ENCODE measurements around the gene MFAP1.

MFAP1 gene

DNA sequence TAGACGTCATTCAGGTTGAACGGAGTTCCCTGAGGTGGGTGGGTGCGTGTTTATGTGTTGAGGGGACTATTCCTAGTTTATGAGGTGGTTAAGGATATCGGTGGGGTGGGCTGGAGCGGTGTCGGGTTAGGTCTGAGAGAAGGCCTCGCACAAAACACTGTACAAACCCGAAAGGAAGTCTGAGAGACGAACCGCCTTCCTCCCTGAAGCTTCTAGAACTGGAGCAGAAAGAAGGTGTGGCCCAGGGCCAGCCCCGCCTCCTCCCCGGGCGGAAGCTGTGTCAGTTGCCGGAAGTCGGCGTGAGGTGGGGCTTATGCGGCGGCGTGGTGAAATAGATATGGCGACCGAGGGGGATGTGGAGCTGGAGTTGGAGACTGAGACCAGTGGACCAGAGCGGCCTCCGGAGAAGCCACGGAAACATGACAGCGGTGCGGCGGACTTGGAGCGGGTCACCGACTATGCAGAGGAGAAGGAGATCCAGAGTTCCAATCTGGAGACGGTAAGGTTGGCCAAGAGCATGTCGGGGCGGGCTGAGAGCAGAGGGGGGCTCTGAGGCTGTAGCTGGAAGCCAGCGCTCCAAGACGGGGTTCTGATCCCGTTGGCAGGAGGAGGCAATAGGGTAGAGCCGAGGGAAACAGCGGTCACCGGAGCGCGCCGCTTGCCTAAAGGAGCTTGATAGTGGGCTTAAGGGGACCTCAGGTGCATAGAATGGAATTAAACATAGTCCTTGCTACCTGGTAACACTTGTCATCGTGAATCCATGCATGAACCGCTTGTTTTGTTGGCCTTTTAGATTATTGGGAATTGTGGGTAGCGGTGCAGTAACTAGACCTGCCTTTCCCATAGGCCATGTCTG, 24.0 kb downstream of the MFAP1 start, which contains the start of gene HYPK:
TSS of gene HYPK (plus strand) at position 314 of the 856 bp plus-strand sequence. CDS start at position 338, 24 bp downstream.
- TF ChIP-seq, protein P1, sequence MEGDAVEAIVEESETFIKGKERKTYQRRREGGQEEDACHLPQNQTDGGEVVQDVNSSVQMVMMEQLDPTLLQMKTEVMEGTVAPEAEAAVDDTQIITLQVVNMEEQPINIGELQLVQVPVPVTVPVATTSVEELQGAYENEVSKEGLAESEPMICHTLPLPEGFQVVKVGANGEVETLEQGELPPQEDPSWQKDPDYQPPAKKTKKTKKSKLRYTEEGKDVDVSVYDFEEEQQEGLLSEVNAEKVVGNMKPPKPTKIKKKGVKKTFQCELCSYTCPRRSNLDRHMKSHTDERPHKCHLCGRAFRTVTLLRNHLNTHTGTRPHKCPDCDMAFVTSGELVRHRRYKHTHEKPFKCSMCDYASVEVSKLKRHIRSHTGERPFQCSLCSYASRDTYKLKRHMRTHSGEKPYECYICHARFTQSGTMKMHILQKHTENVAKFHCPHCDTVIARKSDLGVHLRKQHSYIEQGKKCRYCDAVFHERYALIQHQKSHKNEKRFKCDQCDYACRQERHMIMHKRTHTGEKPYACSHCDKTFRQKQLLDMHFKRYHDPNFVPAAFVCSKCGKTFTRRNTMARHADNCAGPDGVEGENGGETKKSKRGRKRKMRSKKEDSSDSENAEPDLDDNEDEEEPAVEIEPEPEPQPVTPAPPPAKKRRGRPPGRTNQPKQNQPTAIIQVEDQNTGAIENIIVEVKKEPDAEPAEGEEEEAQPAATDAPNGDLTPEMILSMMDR (IDR thresholded peaks at IDR 0.05) = peak; percentile 27
- Histone ChIP-seq H3K4me1 (ENCODE audit: control insufficient read depth in 1 of 2, insufficient read depth in 1 of 2, low read depth in 1 of 2, low read length in 1 of 2) (peaks cover 19 to 20% of the 10 kb centered on the region in 2 experiments), H3K36me3 (peaks cover 52% of the 10 kb centered on the region), H3K9me3 (no peaks in the 10 kb centered on the region), H3K4me3 (ENCODE audit: low read depth in 1 of 2, low read length in 1 of 2) (peak within 1 kb of the TSS; percentile 87 to 91), H3K27me3 (no peaks in the 10 kb centered on the region), H3K27ac (peak within 1 kb of the TSS; percentile 88)

DNA sequence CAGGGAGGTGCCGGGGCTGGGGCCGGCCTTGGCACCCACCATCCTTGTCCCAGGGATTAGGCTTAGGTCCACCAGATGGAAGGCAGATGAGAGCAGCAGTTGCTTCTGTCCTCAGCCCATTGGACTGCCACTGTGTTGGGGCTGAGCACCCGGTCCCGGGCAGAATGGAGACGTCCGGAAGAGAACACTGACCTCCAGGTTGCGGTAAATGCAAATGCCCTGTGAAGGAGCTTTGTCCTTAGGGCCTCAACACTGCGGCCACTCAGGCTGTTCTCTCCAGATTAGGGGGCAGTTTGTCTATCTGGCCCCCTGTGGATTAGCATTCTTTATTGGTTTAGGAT, 24.6 kb downstream of the MFAP1 start, which contains the start of gene SERINC4:
TSS of gene SERINC4 (minus strand) at position 276 of the 341 bp plus-strand sequence. CDS start at position 42, 234 bp downstream.
- Histone ChIP-seq H3K9me3 (no peaks in the 10 kb centered on the region), H3K27me3 (no peaks in the 10 kb centered on the region), H3K4me1 (ENCODE audit: control insufficient read depth in 1 of 2, insufficient read depth in 1 of 2, low read depth in 1 of 2, low read length in 1 of 2) (peaks cover 19 to 24% of the 10 kb centered on the region in 2 experiments), H3K4me3 (ENCODE audit: low read depth in 1 of 2, low read length in 1 of 2) (peak within 1 kb of the TSS; percentile 87 to 91), H3K36me3 (peaks cover 52% of the 10 kb centered on the region), H3K27ac (peak within 1 kb of the TSS; percentile 88)
- TF ChIP-seq, protein P1 (IDR thresholded peaks at IDR 0.05) = no peak

DNA sequence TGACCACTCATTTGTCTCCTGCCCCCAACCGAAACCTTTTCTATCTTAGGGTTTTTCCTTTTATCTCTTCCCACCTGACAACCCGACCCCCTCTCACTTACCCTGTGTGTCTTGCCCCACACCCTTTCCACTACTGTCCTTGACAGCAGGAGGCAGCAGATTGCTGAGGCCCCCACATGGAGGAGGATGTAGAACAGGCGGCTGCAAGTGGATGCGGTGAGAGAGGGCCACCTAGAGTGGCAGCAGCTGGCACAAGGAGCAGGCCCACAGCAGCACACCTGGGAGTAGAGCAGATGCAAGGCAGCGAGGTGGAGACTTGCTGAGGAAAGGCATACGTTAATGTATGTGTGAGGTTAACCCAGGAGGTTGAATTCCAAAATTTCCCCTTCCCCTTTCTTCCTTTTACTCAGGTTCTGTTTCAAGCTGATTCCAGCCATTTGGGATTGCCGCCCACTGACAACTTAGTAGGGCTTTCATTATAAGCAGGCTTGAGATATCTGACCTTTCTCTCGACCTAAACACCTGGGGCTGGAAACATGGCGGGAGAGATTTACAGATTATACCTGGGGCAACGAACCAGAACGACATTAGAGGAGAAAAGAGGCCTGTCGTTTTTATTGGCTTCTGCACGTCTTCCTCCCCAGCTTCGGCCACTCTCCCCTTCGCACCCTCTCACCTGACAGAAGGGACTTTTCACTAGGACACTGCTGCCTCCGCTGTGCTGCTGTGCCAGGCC, 25.1 kb downstream of the MFAP1 start:
- peaks cover 19 to 24% of the 10 kb centered on the region in 2 experiments for H3K4me1 ChIP-seq (ENCODE audit: control insufficient read depth in 1 of 2, insufficient read depth in 1 of 2, low read depth in 1 of 2, low read length in 1 of 2)
- peaks cover 52% of the 10 kb centered on the region for H3K36me3 ChIP-seq
- H3K27ac ChIP-seq = peak overlapping the region; percentile 88
- no peaks in the 10 kb centered on the region for H3K27me3 ChIP-seq
- TF ChIP-seq, protein P1 (IDR thresholded peaks at IDR 0.05) = no peak
- no peaks in the 10 kb centered on the region for H3K9me3 ChIP-seq
- H3K4me3 ChIP-seq (ENCODE audit: low read depth in 1 of 2, low read length in 1 of 2) = no peak overlapping the region

DNA sequence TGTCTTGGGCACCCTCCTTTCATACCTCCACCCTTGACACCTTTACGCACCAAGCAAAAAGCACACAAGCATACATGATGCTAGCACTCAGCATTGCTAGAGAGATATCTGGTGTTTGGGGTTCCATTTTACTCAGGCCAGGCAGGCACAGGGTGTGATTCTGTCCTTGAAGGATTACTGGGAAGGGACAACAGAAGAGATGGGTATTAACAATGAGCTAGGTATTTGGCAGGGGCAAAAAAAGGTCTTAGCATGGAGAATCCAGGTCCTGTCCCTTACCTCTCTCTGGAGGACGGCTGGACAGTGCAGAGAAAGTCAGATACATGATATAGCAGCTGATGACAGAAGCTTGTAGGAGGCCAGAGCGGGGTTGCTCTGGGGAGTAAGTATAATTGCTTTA, 27.9 kb downstream of the MFAP1 start:
- Histone ChIP-seq H3K36me3 (peaks cover 51% of the 10 kb centered on the region), H3K27me3 (no peaks in the 10 kb centered on the region), H3K9me3 (no peaks in the 10 kb centered on the region), H3K27ac (no peak overlapping the region), H3K4me3 (ENCODE audit: low read depth in 1 of 2, low read length in 1 of 2) (no peak overlapping the region), H3K4me1 (ENCODE audit: control insufficient read depth in 1 of 2, insufficient read depth in 1 of 2, low read depth in 1 of 2, low read length in 1 of 2) (peaks cover 33 to 41% of the 10 kb centered on the region in 2 experiments)
- TF ChIP-seq, protein P1 (IDR thresholded peaks at IDR 0.05) = no peak

DNA sequence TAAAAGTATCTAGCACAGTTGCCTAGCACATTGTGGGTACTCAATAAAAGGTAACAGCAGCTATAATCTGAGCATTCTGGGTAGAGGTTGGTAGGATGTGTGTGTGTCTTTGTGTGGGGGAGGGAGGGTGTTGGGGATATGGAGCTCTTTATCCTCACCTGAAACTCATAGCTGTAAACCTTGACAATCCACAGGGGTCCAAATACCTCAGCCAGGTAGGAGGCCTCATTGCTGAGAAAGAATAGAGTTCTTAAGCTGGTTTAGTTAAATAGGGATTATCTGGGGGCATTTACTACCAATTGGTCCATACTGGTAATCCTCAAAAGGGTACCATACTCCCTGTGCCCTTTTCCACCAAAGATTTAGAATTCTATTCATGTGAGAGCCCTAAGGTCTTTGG, 28.5 kb downstream of the MFAP1 start:
- H3K4me3 ChIP-seq (ENCODE audit: low read depth in 1 of 2, low read length in 1 of 2) = no peak overlapping the region
- peaks cover 51% of the 10 kb centered on the region for H3K36me3 ChIP-seq
- TF ChIP-seq, protein P1 (IDR thresholded peaks at IDR 0.05) = no peak
- no peak overlapping the region for H3K27ac ChIP-seq
- H3K9me3 ChIP-seq = no peaks in the 10 kb centered on the region
- peaks cover 30 to 39% of the 10 kb centered on the region in 2 experiments for H3K4me1 ChIP-seq (ENCODE audit: control insufficient read depth in 1 of 2, insufficient read depth in 1 of 2, low read depth in 1 of 2, low read length in 1 of 2)
- no peaks in the 10 kb centered on the region for H3K27me3 ChIP-seq

Data from neutrophil (primary cell).